HEK293 (cell line): ENCODE data around the gene SLC48A1.
A peak's percentile ranks its signal among the peaks of the same experiment; 100 is the strongest.
"Not testable (repeated sequence)": the region's sequence is repeated elsewhere in the genome, so short reads cannot be mapped to it uniquely, and the experiment has no call there.

Source experiments
- CTCF ChIA-PET: fragments of 350-600 bp; formaldehyde crosslinking; extraction: SDS; loops from one replicate; lab custom pipeline; 2021; ENCODE audit warnings: antibody characterized with exemption; lab: Yijun Ruan, JAX
- POLR2A ChIA-PET: fragments of 300-600 bp; formaldehyde crosslinking; extraction: SDS; loops from one replicate; lab custom pipeline; 2020; ENCODE audit warnings: antibody characterized with exemption, inconsistent platforms; lab: Yijun Ruan, JAX
- H3K27ac ChIP-seq: fragments of 200-500 bp; sonication (Bioruptor generic); 2 replicates; pipeline ENCODE4 v1.5.1; 2014; ENCODE audit warnings: low read depth, low read length, control low read depth, inconsistent platforms; ENCODE audit errors: extremely low read depth
- H3K36me3 ChIP-seq, 2 experiments: fragments of 200-500 bp in 1 of 2; sonication (Bioruptor generic) in 1 of 2; 1 replicate in 1 of 2; 2 replicates in 1 of 2; pipeline ENCODE4 v1.5.1; 2014 to 2017; ENCODE audit warnings: inconsistent platforms in 2 of 2, low read length in 2 of 2; ENCODE audit not compliant: control insufficient read depth in 2 of 2, insufficient read depth in 1 of 2
- H3K4me1 ChIP-seq: fragments of 200-500 bp; sonication (Bioruptor generic); 2 replicates; pipeline ENCODE4 v1.5.1; 2014; ENCODE audit warnings: mild to moderate bottlenecking, low read length, inconsistent platforms; ENCODE audit not compliant: control insufficient read depth, insufficient read depth
- H3K4me3 ChIP-seq: 2 replicates; pipeline ENCODE4 v1.5.1; 2011; ENCODE audit warnings: low read depth, mild to moderate bottlenecking, control low read depth, low read length, moderate library complexity
- H3K9me3 ChIP-seq: fragments of 200-500 bp; sonication (Bioruptor generic); 2 replicates; pipeline ENCODE4 v1.5.1; 2014; ENCODE audit warnings: low read depth, low read length, inconsistent platforms; ENCODE audit not compliant: control insufficient read depth, insufficient read depth
- EGR2 ChIP-seq: fragments of 450-650 bp; formaldehyde crosslinking; IDR thresholded peaks from 2 replicates; pipeline ENCODE4 v1.5.1; 2016; ENCODE audit warnings: low read depth, missing biosample characterization, missing genetic modification characterization
- FEZF1 ChIP-seq: fragments of 450-650 bp; formaldehyde crosslinking; IDR thresholded peaks from 2 replicates; pipeline ENCODE4 v1.5.1; 2016; ENCODE audit warnings: missing biosample characterization, missing genetic modification characterization
- GFI1B ChIP-seq: fragments of 450-650 bp; formaldehyde crosslinking; IDR thresholded peaks from 2 replicates; pipeline ENCODE4 v1.5.1; 2016; ENCODE audit warnings: missing biosample characterization, missing genetic modification characterization
- KLF7 ChIP-seq: fragments of 450-650 bp; formaldehyde crosslinking; IDR thresholded peaks from 2 replicates; pipeline ENCODE4 v1.5.1; 2016; ENCODE audit warnings: missing biosample characterization, missing genetic modification characterization, borderline replicate concordance
- PATZ1 ChIP-seq: fragments of 450-650 bp; formaldehyde crosslinking; IDR thresholded peaks from 2 replicates; pipeline ENCODE4 v1.5.1; 2016; ENCODE audit warnings: missing biosample characterization, missing genetic modification characterization
- RBAK ChIP-seq: fragments of 450-650 bp; formaldehyde crosslinking; IDR thresholded peaks from 2 replicates; pipeline ENCODE4 v1.5.1; 2016; ENCODE audit warnings: missing biosample characterization, missing genetic modification characterization
- ZBTB1 ChIP-seq: fragments of 450-650 bp; formaldehyde crosslinking; IDR thresholded peaks from 2 replicates; pipeline ENCODE4 v1.5.1; 2016; ENCODE audit warnings: missing biosample characterization, missing genetic modification characterization
- ZBTB11 ChIP-seq: fragments of 450-650 bp; formaldehyde crosslinking; conservative IDR thresholded peaks from 2 replicates; pipeline ENCODE4 v1.5.1; 2016; ENCODE audit warnings: low read depth, missing biosample characterization, missing genetic modification characterization
- ZBTB17 ChIP-seq: fragments of 450-650 bp; formaldehyde crosslinking; IDR thresholded peaks from 2 replicates; pipeline ENCODE4 v1.5.1; 2016; ENCODE audit warnings: missing biosample characterization, missing genetic modification characterization
- ZBTB20 ChIP-seq: fragments of 450-650 bp; formaldehyde crosslinking; IDR thresholded peaks from 2 replicates; pipeline ENCODE4 v1.5.1; 2016; ENCODE audit warnings: missing biosample characterization, missing genetic modification characterization
- ZBTB8A ChIP-seq: fragments of 450-650 bp; formaldehyde crosslinking; IDR thresholded peaks from 2 replicates; pipeline ENCODE4 v1.5.1; 2016; ENCODE audit warnings: missing biosample characterization, missing genetic modification characterization
- ZFHX2 ChIP-seq: fragments of 450-650 bp; formaldehyde crosslinking; conservative IDR thresholded peaks from 2 replicates; pipeline ENCODE4 v1.5.1; 2016; ENCODE audit warnings: missing biosample characterization, missing genetic modification characterization
- ZIC2 ChIP-seq: fragments of 450-650 bp; formaldehyde crosslinking; IDR thresholded peaks from 2 replicates; pipeline ENCODE4 v1.5.1; 2016; ENCODE audit warnings: missing biosample characterization, missing genetic modification characterization
- ZNF157 ChIP-seq: fragments of 450-650 bp; formaldehyde crosslinking; IDR thresholded peaks from 2 replicates; pipeline ENCODE4 v1.5.1; 2016; ENCODE audit warnings: missing biosample characterization, missing genetic modification characterization
- ZNF223 ChIP-seq: fragments of 450-650 bp; formaldehyde crosslinking; IDR thresholded peaks from 2 replicates; pipeline ENCODE4 v1.5.1; 2016; ENCODE audit warnings: missing biosample characterization, missing genetic modification characterization
- ZNF24 ChIP-seq: fragments of 450-650 bp; formaldehyde crosslinking; IDR thresholded peaks from 2 replicates; pipeline ENCODE4 v1.5.1; 2016; ENCODE audit warnings: missing biosample characterization, missing genetic modification characterization
- ZNF362 ChIP-seq: fragments of 450-650 bp; formaldehyde crosslinking; IDR thresholded peaks from 2 replicates; pipeline ENCODE4 v1.5.1; 2016; ENCODE audit warnings: missing biosample characterization, missing genetic modification characterization
- ZNF37A ChIP-seq: fragments of 450-650 bp; IDR thresholded peaks from 2 replicates; pipeline ENCODE4 v1.5.1; 2018; ENCODE audit warnings: missing biosample characterization, missing genetic modification characterization
- ZNF558 ChIP-seq: fragments of 450-650 bp; formaldehyde crosslinking; IDR thresholded peaks from 2 replicates; pipeline ENCODE4 v1.5.1; 2016; ENCODE audit warnings: missing biosample characterization, missing genetic modification characterization
- ZNF76 ChIP-seq: fragments of 450-650 bp; formaldehyde crosslinking; IDR thresholded peaks from 2 replicates; pipeline ENCODE4; 2016; ENCODE audit warnings: low read depth, missing biosample characterization, missing genetic modification characterization, borderline replicate concordance
- ZSCAN16 ChIP-seq: fragments of 450-650 bp; formaldehyde crosslinking; IDR thresholded peaks from 2 replicates; pipeline ENCODE4 v1.5.1; 2016; ENCODE audit warnings: missing biosample characterization, missing genetic modification characterization
- ZXDB ChIP-seq: fragments of 450-650 bp; formaldehyde crosslinking; IDR thresholded peaks from 2 replicates; pipeline ENCODE4 v1.5.1; 2016; ENCODE audit warnings: missing biosample characterization, missing genetic modification characterization
- TF ChIP-seq, protein P1 (sequence below): fragments of 450-650 bp; formaldehyde crosslinking; IDR thresholded peaks from 2 replicates; pipeline ENCODE4 v1.5.1; 2016; ENCODE audit warnings: missing biosample characterization, missing genetic modification characterization
- TF ChIP-seq, protein P2 (sequence below): fragments of 450-650 bp; formaldehyde crosslinking; IDR thresholded peaks from 2 replicates; pipeline ENCODE4 v1.5.1; 2016; ENCODE audit warnings: missing biosample characterization, missing genetic modification characterization

The SLC48A1 gene

DNA sequence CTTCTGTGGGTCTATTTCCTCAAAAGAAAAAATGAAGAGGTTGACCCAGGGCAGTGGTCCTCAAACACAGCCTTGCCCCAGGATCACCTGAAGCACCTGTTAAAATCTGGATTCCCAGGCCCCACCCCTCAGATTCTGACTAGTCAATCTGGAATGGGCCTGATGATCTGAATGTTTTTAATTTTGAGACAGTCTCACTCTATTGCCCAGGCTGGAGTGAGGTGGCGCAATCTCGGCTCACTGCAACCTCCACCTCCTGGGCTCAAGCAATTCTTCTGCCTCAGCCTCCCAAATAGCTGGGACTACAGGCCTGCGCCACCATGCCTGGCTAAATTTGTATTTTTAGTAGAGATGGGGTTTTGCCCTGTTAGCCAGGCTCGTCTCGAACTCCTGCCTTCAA lies 42.4 kb downstream of the SLC48A1 start:
- peaks cover 18% of the 10 kb centered on the region for H3K4me1 ChIP-seq
- CTCF ChIA-PET = interaction anchor here (0.7 kb wide), 2 partner anchors 32 to 73 kb away, joined by 3 to 4 read pairs; no protein-coding TSS in a partner anchor
- POLR2A ChIA-PET, H3K9me3 ChIP-seq, H3K27ac ChIP-seq, H3K36me3 ChIP-seq, H3K4me3 ChIP-seq: not testable (repeated sequence)
- TF ChIP-seq ZNF223 = 0 out of 2 replicates have a peak, but pooled peaks have one; percentile 27

DNA sequence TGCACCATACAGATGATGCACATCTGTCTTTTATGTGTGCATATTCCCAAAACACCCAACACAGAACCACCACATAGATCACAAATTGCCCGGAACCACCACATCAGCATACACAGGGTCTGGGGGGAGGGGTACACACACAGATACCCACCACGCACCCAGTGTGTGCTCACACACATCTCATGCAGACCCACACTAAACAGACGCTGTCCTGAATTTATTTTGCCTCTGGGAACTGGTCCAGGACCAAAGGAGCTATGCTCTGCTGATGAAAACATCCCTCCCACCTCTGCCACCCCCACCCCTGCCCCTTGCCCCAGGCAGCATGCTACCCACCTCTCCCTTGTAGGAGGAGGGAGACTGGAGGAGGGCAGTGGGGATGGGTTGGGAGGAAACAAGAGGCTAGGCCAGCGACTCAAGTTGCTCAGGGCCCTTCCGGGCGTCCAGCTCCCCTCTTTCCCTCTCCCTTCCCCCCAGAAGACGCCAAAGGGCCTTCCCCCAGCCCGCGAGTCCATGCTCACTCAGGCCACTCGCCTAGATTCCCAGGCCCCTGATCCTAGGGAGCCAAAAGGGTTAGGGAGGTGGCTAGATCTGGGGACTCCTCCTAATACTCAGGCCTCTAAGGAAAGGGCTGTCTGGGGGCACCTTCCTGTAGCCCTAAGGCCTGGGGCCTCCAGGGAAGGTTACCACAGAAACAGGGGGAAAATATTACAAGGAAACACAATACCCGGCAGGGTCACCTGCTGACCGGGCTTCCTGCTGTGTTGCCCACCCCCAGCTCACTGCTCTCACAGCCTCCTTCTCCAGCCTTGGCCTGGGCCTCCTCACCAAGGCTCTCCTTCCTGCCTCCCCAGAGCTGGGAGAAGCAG lies 43.6 kb downstream of the SLC48A1 start:
- Histone ChIP-seq H3K36me3 (peaks cover 0 to 7% of the 10 kb centered on the region in 2 experiments; a peak in 1 of 3 replicates), H3K27ac (peak overlapping the region; percentile 1; the same call in 1 of the 2 replicates), H3K9me3 (no peaks in the 10 kb centered on the region), H3K4me1 (peaks cover 18% of the 10 kb centered on the region), H3K4me3 (no peak overlapping the region)
- CTCF ChIA-PET = interaction anchor here (0.7 to 7.3 kb wide), 8 partner anchors 8 to 101 kb away, joined by 3 to 91 read pairs (median 6); no protein-coding TSS in a partner anchor
- POLR2A ChIA-PET = interaction anchor here (1.2 to 2.6 kb wide), 4 partner anchors 9 to 111 kb away, joined by 3 to 15 read pairs (median 6); partner anchors contain the start of gene RPAP3
- TF ChIP-seq KLF7 (no peak), ZBTB11 (tag by site-specific recombination) (no peak), PATZ1 (tag by site-specific recombination) (peak; percentile 24; the same call in 1 of the 2 replicates), ZNF37A (tag by site-specific recombination) (no peak), ZNF157 (tag by site-specific recombination) (no peak), ZBTB20 (tag by site-specific recombination) (no peak), ZIC2 (tag by site-specific recombination) (peak; percentile 62), RBAK (tag by site-specific recombination) (no peak), GFI1B (tag by site-specific recombination) (no peak), ZFHX2 (tag by site-specific recombination) (peak; percentile 82), ZNF362 (tag by site-specific recombination) (no peak), ZBTB1 (tag by site-specific recombination) (no peak), ZNF76 (tag by site-specific recombination) (no peak), ZXDB (tag by site-specific recombination) (no peak), ZNF24 (no peak), EGR2 (tag by site-specific recombination) (peak; percentile 76), ZBTB17 (0 out of 2 replicates have a peak, but pooled peaks have one; percentile 22), FEZF1 (no peak), ZNF558 (tag by site-specific recombination) (no peak), ZBTB8A (0 out of 2 replicates have a peak, but pooled peaks have one; percentile 14), ZSCAN16 (tag by site-specific recombination) (no peak)
- TF ChIP-seq, protein P1, sequence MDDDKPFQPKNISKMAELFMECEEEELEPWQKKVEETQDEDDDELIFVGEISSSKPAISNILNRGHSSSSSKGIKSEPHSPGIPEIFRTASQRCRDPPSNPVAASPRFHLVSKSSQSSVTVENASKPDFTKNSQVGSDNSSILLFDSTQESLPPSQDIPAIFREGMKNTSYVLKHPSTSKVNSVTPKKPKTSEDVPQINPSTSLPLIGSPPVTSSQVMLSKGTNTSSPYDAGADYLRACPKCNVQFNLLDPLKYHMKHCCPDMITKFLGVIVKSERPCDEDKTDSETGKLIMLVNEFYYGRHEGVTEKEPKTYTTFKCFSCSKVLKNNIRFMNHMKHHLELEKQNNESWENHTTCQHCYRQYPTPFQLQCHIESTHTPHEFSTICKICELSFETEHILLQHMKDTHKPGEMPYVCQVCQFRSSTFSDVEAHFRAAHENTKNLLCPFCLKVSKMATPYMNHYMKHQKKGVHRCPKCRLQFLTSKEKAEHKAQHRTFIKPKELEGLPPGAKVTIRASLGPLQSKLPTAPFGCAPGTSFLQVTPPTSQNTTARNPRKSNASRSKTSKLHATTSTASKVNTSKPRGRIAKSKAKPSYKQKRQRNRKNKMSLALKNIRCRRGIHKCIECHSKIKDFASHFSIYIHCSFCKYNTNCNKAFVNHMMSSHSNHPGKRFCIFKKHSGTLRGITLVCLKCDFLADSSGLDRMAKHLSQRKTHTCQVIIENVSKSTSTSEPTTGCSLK (tag by site-specific recombination) = no peak
- TF ChIP-seq, protein P2, sequence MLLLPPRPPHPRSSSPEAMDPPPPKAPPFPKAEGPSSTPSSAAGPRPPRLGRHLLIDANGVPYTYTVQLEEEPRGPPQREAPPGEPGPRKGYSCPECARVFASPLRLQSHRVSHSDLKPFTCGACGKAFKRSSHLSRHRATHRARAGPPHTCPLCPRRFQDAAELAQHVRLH (tag by site-specific recombination) = no peak
